Measurements from ENCODE around the gene ZNF837. TPM values are rescaled to one million over a fixed set of nuclear protein-coding genes. Genes with fewer than 3 reads are reported as not detected.

The ZNF837 gene
- total and polyA plus RNA-seq, 8 donors = 1.8 to 8.5 (median 2.3) TPM; not detected in 1

DNA sequence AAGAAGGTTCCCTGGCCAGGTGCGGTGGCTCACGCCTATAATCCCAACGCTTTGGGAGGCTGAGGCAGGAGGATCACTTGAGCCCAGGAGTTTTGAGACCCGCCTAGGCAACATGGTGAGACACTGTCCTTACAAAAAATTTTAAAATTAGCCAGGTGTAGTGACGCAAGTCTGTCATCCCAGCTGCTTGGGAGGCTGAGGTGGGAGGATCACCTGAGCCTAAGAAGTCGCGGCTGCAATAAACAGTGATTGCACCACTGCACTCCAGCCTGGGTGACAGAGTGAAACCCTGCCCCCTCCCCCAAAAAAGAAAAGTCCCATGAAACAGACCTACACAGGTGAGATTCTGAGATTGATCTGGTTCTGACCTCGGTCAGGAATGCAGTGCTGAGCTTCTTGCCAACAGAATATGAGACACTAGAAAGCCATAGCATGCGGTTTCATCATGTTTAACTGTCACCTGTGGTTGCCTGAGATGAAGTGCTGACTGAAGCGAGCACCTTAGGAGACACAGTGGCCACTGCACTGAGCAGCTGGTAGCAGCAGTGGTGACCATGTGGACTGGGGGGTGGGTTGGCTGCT lies 25.5 kb downstream of the ZNF837 start:
- 89 to 96% (median 92%) methylated on average over 9 to 10 of the region's 10 CpGs for WGBS, 5 donors
- intact Hi-C loops (cut with DNase I; ENCODE audit: low total_unique reads) = no loop called here
- Histone ChIP-seq H3K27me3 (peaks cover 5 to 78% (median 23%) of the 10 kb centered on the region in 3 donors), H3K4me3 (no peak overlapping the region), H3K36me3 (peaks cover 0 to 5% (median 0%) of the 10 kb centered on the region in 4 donors), H3K27ac (no peak overlapping the region), H3K9me3 (peaks cover 2 to 17% (median 12%) of the 10 kb centered on the region in 4 donors), H3K4me1 (peaks cover 7 to 32% (median 27%) of the 10 kb centered on the region in 4 donors)
- no peak for DNase-seq
- TF ChIP-seq EP300 (IDR thresholded peaks at IDR 0.05) = no peak
- no peak for TF ChIP-seq POLR2A (IDR thresholded peaks at IDR 0.05)
- TF ChIP-seq, protein P1, sequence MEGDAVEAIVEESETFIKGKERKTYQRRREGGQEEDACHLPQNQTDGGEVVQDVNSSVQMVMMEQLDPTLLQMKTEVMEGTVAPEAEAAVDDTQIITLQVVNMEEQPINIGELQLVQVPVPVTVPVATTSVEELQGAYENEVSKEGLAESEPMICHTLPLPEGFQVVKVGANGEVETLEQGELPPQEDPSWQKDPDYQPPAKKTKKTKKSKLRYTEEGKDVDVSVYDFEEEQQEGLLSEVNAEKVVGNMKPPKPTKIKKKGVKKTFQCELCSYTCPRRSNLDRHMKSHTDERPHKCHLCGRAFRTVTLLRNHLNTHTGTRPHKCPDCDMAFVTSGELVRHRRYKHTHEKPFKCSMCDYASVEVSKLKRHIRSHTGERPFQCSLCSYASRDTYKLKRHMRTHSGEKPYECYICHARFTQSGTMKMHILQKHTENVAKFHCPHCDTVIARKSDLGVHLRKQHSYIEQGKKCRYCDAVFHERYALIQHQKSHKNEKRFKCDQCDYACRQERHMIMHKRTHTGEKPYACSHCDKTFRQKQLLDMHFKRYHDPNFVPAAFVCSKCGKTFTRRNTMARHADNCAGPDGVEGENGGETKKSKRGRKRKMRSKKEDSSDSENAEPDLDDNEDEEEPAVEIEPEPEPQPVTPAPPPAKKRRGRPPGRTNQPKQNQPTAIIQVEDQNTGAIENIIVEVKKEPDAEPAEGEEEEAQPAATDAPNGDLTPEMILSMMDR (IDR thresholded peaks at IDR 0.05) = no peak
- no peak for TF ChIP-seq POLR2AphosphoS5 (IDR thresholded peaks at IDR 0.05)

DNA sequence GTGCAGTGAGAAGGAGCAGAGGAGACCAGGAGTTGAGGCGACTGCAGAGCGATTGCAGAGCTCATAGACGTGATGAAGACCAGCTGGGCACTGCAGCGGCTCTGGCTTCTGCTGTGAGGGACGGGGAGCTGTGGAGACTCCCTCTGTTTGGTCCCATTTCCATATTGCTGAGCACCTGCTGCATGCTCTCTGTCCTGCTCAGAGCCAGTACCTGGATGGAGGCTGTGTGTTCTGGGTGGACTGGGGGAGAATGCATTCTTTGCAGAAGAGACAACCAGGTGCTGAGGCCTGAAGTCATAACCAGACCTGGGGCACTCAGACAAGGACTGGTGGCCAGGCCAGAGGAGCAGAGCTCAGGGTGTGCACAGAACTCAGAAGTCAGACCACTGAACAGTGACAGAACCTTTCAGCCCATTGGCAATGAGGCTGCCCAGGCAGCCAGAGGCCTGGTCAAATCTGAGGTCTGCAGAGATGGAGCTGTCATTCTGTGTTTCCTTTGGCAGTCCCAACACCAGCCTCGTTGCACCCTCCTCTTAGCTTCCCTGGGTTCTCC lies 26.3 kb downstream of the ZNF837 start:
- DNase-seq = no peak
- peaks cover 5 to 86% (median 29%) of the 10 kb centered on the region in 3 donors for H3K27me3 ChIP-seq
- intact Hi-C loops (cut with DNase I; ENCODE audit: low total_unique reads) = no loop called here
- peaks cover 2 to 17% (median 12%) of the 10 kb centered on the region in 4 donors for H3K9me3 ChIP-seq
- peaks cover 12 to 40% (median 34%) of the 10 kb centered on the region in 4 donors for H3K4me1 ChIP-seq
- 70 to 88% (median 75%) methylated on average over 6 of the region's 6 CpGs for WGBS, 5 donors
- no peak overlapping the region for H3K27ac ChIP-seq
- TF ChIP-seq, protein P1 (IDR thresholded peaks at IDR 0.05) = no peak
- TF ChIP-seq EP300 (IDR thresholded peaks at IDR 0.05) = no peak
- TF ChIP-seq POLR2A (IDR thresholded peaks at IDR 0.05) = no peak
- no peak for TF ChIP-seq POLR2AphosphoS5 (IDR thresholded peaks at IDR 0.05)
- peaks cover 0 to 7% (median 0%) of the 10 kb centered on the region in 4 donors for H3K36me3 ChIP-seq
- no peak overlapping the region for H3K4me3 ChIP-seq

DNA sequence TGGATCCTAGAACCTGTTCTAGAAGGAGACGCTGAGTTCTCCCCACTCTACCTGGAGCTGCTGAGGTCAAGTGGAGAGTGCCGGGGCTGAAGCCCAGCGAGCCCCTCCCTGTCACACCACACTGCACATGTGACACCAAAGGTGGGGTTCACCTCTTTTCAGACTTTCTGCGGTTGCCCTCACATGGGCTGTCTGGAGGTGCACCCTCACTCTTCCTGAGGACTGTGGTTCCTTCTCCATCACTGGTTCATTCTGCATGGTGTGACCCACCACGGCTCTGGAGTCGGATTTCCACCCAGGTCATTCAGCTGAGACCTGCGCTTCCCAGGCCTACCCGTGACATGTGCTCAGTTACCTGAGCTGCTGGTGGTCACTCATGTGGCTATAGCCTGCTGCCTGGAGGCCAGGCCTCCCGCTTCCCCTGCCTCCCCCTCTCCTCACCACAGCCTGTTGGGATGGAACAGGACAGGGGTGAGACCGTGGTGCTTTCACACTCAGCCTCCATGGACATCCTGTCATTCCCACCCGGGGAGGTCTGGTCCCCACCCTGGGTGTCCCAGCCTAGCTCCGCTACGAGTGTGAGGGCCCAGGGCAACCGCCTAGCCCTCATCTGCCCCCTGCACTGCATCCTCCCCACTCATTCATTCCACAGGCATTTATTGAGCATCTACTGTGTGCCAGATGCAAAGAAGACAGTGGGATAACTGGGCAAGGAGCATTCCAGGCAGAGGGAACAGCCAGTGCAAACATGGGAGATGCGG lies 26.9 kb downstream of the ZNF837 start:
- WGBS, 5 donors = 85 to 89% (median 86%) methylated on average over 11 to 15 of the region's 15 CpGs

More for the DNA sequence above, 26.9 kb downstream of the ZNF837 start:
- Histone ChIP-seq H3K36me3 (peaks cover 0 to 7% (median 0%) of the 10 kb centered on the region in 4 donors), H3K9me3 (peaks cover 2 to 17% (median 12%) of the 10 kb centered on the region in 4 donors), H3K27me3 (peaks cover 5 to 93% (median 34%) of the 10 kb centered on the region in 3 donors), H3K27ac (no peak overlapping the region), H3K4me3 (no peak overlapping the region), H3K4me1 (peaks cover 12 to 42% (median 38%) of the 10 kb centered on the region in 4 donors)
- no peak for DNase-seq
- intact Hi-C loops (cut with DNase I; ENCODE audit: low total_unique reads) = no loop called here
- TF ChIP-seq POLR2AphosphoS5 (IDR thresholded peaks at IDR 0.05) = no peak
- TF ChIP-seq, protein P1 (IDR thresholded peaks at IDR 0.05) = no peak
- no peak for TF ChIP-seq POLR2A (IDR thresholded peaks at IDR 0.05)
- no peak for TF ChIP-seq EP300 (IDR thresholded peaks at IDR 0.05)

Data from stomach (tissue), 9 donors.